Measurements from ENCODE around the gene ATP9A.

GRCh38 chr20:51713213-51713598 lies 55.0 kb downstream of the ATP9A start:
- no peak for TF ChIP-seq MAX (IDR thresholded peaks at IDR 0.05; ENCODE audit: insufficient read depth, insufficient read length)
- TF ChIP-seq POLR2AphosphoS5 (IDR thresholded peaks at IDR 0.05; ENCODE audit: insufficient read depth, low read depth, low read length) = no peak
